ENCODE data around the gene SND1.

GRCh38 chr7:128030654-128031611, 378.9 kb downstream of the SND1 start, which contains the start of gene LRRC4:
- TF ChIP-seq CTCF (IDR thresholded peaks at IDR 0.05) (no peak), POLR2A (IDR thresholded peaks at IDR 0.05) (no peak)

Data from vagina (tissue), 2 donors.